CD4-positive, alpha-beta T cell treated with Interferon gamma for 1 hour (primary cell): ENCODE measurements around the gene TXNDC2.
"Not testable (repeated sequence)": the region's sequence is repeated elsewhere in the genome, so short reads cannot be mapped to it uniquely, and the experiment has no call there.

ENCODE experiments used
- DNase-seq: peaks from one replicate; pipeline ENCODE4 v3.0.0-alpha.2; 2020

The TXNDC2 gene

GRCh38 chr18:9885170-9886004 is at the start of gene TXNDC2:
Gene TXNDC2 (plus strand): TSS chr18:9885973. CDS start chr18:9886681, 708 bp downstream.
- no peak for DNase-seq

GRCh38 chr18:9838144-9838877 is 47.5 kb upstream of the TXNDC2 start:
- DNase-seq, result no peak

GRCh38 chr18:9839211-9839610 is 46.6 kb upstream of the TXNDC2 start:
- no peak for DNase-seq

GRCh38 chr18:9839853-9840252 is 45.9 kb upstream of the TXNDC2 start:
- no peak for DNase-seq

GRCh38 chr18:9841752-9842151 is 44.0 kb upstream of the TXNDC2 start:
- DNase-seq, result no peak

- no peak for DNase-seq
These were observed 43.3 kb upstream of the TXNDC2 start for GRCh38 chr18:9842448-9842847.

GRCh38 chr18:9845256-9845655 is 40.5 kb upstream of the TXNDC2 start:
- no peak for DNase-seq

GRCh38 chr18:9846162-9846925 is 39.4 kb upstream of the TXNDC2 start:
- DNase-seq, result no peak

- DNase-seq, result no peak
These were observed 37.4 kb upstream of the TXNDC2 start for GRCh38 chr18:9848170-9848879.

- DNase-seq, result peak; percentile 46
These were observed 36.1 kb upstream of the TXNDC2 start for GRCh38 chr18:9849407-9850283.

GRCh38 chr18:9850309-9850708 is 35.5 kb upstream of the TXNDC2 start:
- DNase-seq, result no peak

GRCh38 chr18:9851511-9851910 is 34.3 kb upstream of the TXNDC2 start:
- peak; percentile 19 for DNase-seq

- DNase-seq, result no peak
These were observed 33.3 kb upstream of the TXNDC2 start for GRCh38 chr18:9852266-9853081.

- no peak for DNase-seq
These were observed 30.7 kb upstream of the TXNDC2 start for GRCh38 chr18:9854801-9855676.

- no peak for DNase-seq
These were observed 30.1 kb upstream of the TXNDC2 start for GRCh38 chr18:9855681-9856080.

- no peak for DNase-seq
These were observed 29.7 kb upstream of the TXNDC2 start for GRCh38 chr18:9856092-9856491.

- DNase-seq, result not testable (repeated sequence)
These were observed 28.2 kb upstream of the TXNDC2 start for GRCh38 chr18:9857479-9857998.

GRCh38 chr18:9858642-9859041 is 27.1 kb upstream of the TXNDC2 start:
- DNase-seq, result no peak

- DNase-seq, result no peak
These were observed 26.5 kb upstream of the TXNDC2 start for GRCh38 chr18:9859232-9859631.
